ENCODE data around the gene SPSB1. TPM values are rescaled to one million over a fixed set of nuclear protein-coding genes. Genes with fewer than 3 reads are reported as not detected.
A peak's percentile ranks its signal among the peaks of the same experiment; 100 is the strongest.

SPSB1 gene
- 25.3 TPM for total RNA-seq

- DNase-seq (ENCODE audit: low spot score) = peak; percentile 81
Observed at GRCh38 chr1:9292361-9293240, at the start of gene SPSB1. TSS of gene SPSB1 (plus strand) at chr1:9292894. CDS start at chr1:9355892, 62,998 bp downstream.

- DNase-seq (ENCODE audit: low spot score) = no peak
Observed at GRCh38 chr1:9243066-9243739, 49.5 kb upstream of the SPSB1 start.

GRCh38 chr1:9244501-9245229 lies 48.0 kb upstream of the SPSB1 start:
- DNase-seq (ENCODE audit: low spot score) = peak; percentile 68

- DNase-seq (ENCODE audit: low spot score) = no peak
Observed at GRCh38 chr1:9245230-9245619, 47.5 kb upstream of the SPSB1 start.

GRCh38 chr1:9245661-9246060 lies 47.0 kb upstream of the SPSB1 start:
- no peak for DNase-seq (ENCODE audit: low spot score)

- no peak for DNase-seq (ENCODE audit: low spot score)
Observed at GRCh38 chr1:9246215-9246614, 46.5 kb upstream of the SPSB1 start.

GRCh38 chr1:9246841-9247785 lies 45.6 kb upstream of the SPSB1 start:
- no peak for DNase-seq (ENCODE audit: low spot score)

- DNase-seq (ENCODE audit: low spot score) = no peak
Observed at GRCh38 chr1:9247894-9248293, 44.8 kb upstream of the SPSB1 start.

- no peak for DNase-seq (ENCODE audit: low spot score)
Observed at GRCh38 chr1:9248341-9249262, 44.1 kb upstream of the SPSB1 start.

GRCh38 chr1:9249263-9249533 lies 43.5 kb upstream of the SPSB1 start:
- no peak for DNase-seq (ENCODE audit: low spot score)

- DNase-seq (ENCODE audit: low spot score) = peak; percentile 43
Observed at GRCh38 chr1:9249534-9250410, 42.9 kb upstream of the SPSB1 start.

- no peak for DNase-seq (ENCODE audit: low spot score)
Observed at GRCh38 chr1:9250411-9251381, 42.0 kb upstream of the SPSB1 start.

GRCh38 chr1:9251501-9251900 lies 41.2 kb upstream of the SPSB1 start:
- DNase-seq (ENCODE audit: low spot score) = no peak

- DNase-seq (ENCODE audit: low spot score) = no peak
Observed at GRCh38 chr1:9253004-9253403, 39.7 kb upstream of the SPSB1 start.

- DNase-seq (ENCODE audit: low spot score) = no peak
Observed at GRCh38 chr1:9253453-9254105, 39.1 kb upstream of the SPSB1 start.

- no peak for DNase-seq (ENCODE audit: low spot score)
Observed at GRCh38 chr1:9256332-9256731, 36.4 kb upstream of the SPSB1 start.

- no peak for DNase-seq (ENCODE audit: low spot score)
Observed at GRCh38 chr1:9257851-9258250, 34.8 kb upstream of the SPSB1 start.

- no peak for DNase-seq (ENCODE audit: low spot score)
Observed at GRCh38 chr1:9258629-9259028, 34.1 kb upstream of the SPSB1 start.
